GM20000 (cell line): ENCODE data around the gene EIF4E2.

Source experiments
- DNase-seq: peaks from one replicate; pipeline ENCODE4 v3.0.0; 2012; ENCODE audit warnings: low spot score
- TF ChIP-seq, protein P1 (sequence below): IDR thresholded peaks from 2 replicates; pipeline ENCODE4 v1.5.1; 2012; ENCODE audit warnings: mild to moderate bottlenecking, control low read depth; ENCODE audit errors: extremely low read depth, missing control alignments

The EIF4E2 gene

DNA sequence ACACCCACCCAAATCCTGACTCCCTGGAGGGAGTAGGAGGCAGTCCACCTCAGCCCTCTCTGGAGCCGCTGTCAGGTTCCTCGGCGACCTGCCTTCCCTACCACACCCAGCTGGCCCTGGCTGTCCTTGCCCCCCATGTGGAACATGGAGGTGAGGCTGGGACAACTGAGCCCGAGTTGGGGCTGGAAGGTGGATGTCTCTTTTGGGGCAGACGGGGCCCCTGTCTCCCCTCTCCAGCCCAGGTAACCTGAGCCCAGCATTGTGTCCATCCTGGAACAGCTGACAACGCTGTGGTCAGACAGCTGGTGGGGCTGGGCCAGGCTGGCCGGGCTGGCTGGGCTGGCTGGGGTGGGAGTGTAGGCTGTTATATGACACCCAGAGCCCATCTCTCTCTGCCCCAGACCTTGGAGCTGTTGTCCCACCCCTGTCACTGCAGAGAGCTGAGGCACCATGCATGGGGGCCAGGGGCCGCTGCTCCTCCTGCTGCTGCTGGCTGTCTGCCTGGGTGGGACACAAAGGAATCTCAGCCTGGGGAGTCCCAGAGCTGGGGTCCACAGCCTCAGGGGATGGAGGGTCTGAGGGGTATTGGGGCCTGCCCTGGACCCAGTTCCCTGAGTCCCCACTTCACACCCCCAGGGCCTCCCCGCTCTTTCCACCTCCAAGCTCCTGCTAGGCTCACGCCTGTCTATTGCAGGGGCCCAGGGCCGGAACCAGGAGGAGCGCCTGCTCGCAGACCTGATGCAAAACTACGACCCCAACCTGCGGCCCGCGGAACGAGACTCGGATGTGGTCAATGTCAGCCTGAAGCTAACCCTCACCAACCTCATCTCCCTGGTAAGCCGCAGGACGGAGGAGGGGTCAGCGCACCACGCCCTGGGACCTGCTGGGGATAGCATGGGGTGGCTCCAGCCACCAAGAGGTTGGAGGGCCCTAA, 10.9 kb upstream of the EIF4E2 start, which contains the start of gene CHRNG:
TSS of gene CHRNG (plus strand) at position 395 of the 934 bp plus-strand sequence. CDS start at position 451, 56 bp downstream.
- TF ChIP-seq, protein P1, sequence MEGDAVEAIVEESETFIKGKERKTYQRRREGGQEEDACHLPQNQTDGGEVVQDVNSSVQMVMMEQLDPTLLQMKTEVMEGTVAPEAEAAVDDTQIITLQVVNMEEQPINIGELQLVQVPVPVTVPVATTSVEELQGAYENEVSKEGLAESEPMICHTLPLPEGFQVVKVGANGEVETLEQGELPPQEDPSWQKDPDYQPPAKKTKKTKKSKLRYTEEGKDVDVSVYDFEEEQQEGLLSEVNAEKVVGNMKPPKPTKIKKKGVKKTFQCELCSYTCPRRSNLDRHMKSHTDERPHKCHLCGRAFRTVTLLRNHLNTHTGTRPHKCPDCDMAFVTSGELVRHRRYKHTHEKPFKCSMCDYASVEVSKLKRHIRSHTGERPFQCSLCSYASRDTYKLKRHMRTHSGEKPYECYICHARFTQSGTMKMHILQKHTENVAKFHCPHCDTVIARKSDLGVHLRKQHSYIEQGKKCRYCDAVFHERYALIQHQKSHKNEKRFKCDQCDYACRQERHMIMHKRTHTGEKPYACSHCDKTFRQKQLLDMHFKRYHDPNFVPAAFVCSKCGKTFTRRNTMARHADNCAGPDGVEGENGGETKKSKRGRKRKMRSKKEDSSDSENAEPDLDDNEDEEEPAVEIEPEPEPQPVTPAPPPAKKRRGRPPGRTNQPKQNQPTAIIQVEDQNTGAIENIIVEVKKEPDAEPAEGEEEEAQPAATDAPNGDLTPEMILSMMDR: no peak
- DNase-seq: no peak

DNA sequence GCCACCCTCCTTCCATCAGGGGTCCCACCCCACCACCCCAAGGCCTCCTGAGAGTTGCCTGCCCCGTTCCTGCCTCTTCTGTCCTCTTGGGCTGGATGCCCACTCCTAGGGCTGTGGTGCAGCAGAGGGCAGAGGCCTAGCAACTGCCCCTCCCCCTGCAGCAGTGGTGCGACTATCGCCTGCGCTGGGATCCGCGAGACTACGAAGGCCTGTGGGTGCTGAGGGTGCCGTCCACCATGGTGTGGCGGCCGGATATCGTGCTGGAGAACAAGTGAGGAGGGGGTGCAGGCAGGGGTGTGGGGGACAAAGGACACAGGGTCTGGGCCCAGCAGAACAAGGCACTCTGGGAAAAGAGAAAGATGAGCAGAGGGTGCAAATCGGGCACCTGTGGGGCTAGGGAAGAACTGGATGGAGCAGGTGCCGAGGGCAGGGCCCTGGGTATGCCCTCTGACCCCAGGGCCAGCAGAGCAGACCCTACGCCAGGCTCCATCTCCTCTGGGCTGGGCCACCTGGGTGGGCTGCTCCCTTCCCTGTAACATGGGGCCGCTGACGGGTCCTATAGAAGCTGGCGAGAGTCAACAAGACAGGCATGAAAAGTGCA, 9.9 kb upstream of the EIF4E2 start:
- TF ChIP-seq, protein P1: no peak
- DNase-seq: no peak

DNA sequence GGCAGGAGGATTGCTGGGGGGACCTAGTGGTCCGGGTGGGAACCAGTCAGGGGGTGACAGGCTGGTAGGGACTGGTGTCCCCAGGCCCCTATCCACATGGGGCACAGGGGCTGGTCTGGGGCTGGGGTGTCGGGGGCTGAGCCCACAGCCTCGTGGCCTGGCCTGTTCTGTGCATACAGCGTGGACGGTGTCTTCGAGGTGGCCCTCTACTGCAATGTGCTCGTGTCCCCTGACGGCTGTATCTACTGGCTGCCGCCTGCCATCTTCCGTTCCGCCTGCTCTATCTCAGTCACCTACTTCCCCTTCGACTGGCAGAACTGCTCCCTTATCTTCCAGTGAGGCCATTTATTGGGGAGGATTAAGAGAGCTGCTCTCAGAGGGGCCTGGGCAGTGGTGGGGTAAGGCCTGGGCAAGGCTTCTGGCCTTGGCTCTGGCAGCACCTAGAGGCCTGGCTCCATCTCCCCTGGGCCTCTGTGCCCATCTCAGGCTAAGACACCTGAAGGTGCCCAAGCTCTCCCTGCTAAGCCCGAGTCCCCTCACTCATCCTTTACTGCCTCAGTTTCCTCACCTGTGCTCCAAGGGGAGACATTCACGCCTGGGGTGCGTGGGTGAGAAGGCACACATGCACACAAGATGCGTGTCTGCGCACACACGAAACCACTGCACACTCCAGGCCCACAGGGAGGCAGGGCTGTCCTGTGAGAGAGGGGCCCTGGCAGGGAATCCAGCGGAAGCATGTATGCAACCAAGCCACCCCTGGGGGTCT, 9.1 kb upstream of the EIF4E2 start:
- TF ChIP-seq, protein P1: no peak
- DNase-seq: no peak

DNA sequence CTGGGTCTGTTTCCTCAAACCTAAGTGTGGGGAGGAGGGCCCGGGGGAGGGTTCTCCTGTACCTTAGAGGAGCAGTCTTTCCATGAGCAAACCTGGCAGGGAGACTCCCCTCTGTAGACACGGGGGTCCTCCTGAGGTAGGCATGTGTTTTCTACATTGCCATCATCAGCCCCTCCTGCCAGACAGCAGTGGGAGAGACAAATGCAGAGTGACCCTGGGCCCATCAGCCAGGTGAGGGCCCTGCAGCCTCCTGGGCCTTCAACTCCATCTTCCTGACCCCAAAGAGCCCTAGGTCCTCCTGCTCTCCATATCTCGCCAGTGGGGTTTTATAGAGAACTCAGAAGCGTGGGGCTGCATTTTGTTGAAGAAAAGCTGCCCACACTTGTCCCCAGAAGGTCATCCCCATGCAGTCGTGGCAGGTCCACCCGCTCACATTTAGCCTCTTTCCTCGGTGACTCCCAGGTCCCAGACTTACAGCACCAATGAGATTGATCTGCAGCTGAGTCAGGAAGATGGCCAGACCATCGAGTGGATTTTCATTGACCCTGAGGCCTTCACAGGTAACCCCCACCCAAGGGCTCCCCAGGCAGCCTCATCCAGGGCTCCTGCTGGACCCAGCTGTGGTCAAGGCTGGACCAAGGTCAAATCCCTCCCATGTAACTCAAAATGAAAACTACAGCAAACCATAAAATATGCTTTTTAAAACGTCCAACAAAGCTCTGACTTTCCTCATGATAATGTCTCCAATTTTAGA, 8.4 kb upstream of the EIF4E2 start:
- DNase-seq: no peak
- TF ChIP-seq, protein P1: no peak

DNA sequence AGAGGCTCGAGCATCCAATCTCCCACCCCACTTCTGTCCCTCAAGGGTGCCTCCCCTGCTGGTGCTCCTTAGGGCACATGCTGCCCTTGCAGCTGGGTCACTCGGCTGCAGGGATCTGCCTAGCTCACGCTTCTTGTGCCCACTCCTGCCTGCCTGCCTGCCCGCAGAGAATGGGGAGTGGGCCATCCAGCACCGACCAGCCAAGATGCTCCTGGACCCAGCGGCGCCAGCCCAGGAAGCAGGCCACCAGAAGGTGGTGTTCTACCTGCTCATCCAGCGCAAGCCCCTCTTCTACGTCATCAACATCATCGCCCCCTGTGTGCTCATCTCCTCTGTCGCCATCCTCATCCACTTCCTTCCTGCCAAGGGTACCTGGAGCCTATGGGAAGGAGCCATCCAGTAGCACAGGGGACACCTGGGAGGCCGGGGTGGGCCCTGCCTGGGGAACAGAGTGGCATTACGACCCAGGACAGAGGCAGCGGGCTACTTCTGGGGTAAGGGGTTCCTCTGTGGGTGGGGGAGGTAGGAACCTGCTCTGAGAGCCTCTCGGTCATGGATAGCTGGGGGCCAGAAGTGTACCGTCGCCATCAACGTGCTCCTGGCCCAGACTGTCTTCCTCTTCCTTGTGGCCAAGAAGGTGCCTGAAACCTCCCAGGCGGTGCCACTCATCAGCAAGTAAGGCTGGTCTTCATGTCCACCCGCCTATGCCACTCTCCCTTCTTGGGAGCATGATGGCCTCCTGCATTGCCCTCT, 7.6 kb upstream of the EIF4E2 start:
- no peak for DNase-seq
- TF ChIP-seq, protein P1: no peak

DNA sequence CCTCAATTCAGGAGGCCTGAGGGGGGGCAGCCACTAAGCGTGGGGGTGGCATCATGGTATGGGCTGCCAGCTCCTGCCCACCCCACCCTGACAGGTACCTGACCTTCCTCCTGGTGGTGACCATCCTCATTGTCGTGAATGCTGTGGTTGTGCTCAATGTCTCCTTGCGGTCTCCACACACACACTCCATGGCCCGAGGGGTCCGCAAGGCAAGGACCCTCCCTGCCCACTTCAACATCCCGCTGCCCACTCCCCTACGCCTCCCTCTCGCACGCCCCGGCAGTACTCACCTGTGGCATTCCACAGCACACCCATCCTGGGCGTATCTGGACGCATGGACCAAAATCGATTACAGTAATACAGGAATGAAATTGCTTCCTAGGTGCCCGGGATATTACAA, 7.0 kb upstream of the EIF4E2 start:
- DNase-seq: no peak
- TF ChIP-seq, protein P1: no peak
